ENCODE data around the gene FOXD4L1.
"Not testable (repeated sequence)": the region's sequence is repeated elsewhere in the genome, so short reads cannot be mapped to it uniquely, and the experiment has no call there.

FOXD4L1 gene

DNA sequence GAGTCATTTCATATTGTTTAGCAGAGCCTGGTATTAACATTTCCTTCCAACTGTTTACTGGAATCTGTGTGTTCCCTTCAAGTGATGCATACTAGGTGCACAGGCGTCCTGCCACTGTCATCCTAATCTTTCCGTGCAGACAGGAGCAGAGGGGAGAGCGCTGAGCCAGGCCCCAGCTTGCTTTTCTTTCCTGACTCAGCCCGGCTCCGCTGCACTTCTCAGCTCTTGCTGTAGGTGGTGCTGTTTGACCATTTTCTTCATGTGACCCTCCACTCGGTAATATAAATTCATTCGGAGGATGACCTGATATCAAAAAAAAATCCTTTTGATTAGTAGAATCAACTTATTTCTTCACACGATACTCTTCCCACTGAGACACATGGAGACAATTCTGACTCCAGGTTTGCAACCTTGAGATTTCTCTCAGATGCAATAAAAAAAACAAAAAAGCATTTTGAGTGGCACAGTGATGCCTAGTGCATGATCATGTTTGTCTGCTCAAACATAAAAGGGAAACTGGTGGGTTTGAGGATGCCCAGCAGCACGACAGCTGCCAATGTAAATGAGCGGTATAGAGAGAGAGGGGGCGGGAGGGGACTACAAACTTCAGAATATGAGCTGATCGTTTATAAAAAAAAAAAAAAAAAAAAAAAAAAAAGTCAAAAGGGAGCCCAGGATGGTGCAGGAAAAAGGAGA lies 29.0 kb downstream of the FOXD4L1 start:
- not testable (repeated sequence) for DNase-seq

DNA sequence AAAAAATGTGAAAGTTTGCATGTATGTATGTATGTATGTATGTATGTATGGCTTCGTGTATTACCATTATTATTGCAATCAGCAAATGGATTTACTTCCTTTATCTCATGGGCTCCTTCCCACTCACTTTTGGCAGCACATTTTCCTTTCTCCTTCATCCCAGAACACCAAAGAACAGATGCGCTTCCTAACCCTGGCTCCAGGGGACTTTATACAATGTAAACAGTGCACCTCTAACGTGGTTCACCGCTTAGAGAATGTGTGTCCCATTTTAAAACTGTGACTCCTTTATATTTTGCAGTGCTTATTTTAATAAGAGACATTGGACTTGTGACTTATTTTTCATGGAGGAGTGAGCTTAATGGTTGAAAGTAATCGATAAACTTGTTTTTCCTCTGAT lies 29.7 kb downstream of the FOXD4L1 start:
- not testable (repeated sequence) for DNase-seq

DNA sequence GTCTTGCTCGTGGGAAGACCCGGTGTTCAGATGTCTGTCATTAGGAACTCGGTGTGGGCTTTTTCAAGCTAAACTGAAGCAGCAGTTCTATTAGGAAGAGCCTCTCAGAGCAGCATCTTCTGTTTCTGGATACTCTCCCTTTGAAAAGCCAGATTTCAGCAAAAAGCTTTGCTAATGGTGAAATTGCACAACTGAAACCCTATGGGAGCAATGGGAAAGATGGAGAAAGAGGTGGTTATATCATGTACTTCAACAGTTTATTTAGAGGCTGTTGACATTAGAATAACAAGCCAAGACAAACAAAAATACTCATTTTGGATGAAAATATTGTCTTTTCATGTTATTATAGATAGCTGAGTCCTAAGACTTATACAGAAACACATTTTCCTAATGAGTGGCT lies 30.4 kb downstream of the FOXD4L1 start:
- DNase-seq = not testable (repeated sequence)

DNA sequence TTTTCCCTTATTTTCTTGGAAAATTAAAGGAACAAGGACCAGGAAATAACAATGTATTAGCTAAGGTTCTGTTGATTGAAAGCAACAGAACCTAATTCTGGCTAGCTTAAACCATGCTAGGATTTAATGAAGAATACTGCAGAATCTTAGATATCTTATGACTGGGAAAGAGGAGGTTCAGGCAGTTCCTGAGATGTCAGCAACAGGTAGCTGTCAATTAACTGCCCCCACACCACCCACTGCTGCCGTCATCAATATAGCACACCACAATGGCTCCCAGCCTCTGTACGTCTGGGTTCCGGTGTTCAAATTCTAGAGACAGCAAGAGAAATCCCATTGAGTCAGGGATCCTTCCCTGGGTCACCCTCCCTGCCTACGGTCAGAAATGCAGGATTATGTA lies 34.5 kb downstream of the FOXD4L1 start:
- DNase-seq = not testable (repeated sequence)

DNA sequence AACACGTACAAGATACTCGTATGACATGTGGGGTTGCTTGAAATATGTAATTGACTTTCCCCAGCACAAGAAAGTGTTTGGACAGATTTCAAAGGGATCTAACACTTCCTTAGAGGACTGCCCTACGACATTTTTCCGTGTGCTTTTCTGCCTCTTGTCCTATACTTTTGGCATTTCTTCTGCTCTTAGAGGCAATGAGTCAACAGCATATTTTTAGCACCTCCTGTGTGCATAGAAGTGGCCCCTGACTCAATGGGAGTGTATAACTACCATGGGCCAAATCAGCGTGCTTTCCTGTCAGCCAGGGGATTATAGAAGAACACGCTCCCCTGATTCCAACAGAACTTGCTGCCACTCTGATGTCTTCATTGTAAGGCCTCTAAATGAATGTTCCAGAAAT lies 38.1 kb downstream of the FOXD4L1 start:
- DNase-seq = not testable (repeated sequence)

DNA sequence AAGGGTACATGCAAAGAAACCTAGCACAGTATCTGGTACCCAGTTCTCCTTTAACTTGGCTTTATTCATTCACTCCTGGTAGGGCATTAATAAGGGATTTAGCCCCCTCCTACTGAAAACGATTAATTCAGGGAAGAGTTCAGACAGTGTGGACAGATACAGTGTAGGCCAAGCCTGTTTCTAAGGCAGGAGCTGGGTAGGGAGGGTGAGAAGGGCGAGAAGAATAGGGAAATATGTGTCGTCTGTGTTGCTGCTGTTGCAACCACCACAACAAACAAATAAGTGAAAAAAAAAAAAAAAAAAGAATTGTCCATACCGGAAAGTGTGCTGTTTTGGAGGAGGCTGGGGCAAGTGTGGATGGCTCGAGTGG lies 42.4 kb downstream of the FOXD4L1 start:
- not testable (repeated sequence) for DNase-seq

DNA sequence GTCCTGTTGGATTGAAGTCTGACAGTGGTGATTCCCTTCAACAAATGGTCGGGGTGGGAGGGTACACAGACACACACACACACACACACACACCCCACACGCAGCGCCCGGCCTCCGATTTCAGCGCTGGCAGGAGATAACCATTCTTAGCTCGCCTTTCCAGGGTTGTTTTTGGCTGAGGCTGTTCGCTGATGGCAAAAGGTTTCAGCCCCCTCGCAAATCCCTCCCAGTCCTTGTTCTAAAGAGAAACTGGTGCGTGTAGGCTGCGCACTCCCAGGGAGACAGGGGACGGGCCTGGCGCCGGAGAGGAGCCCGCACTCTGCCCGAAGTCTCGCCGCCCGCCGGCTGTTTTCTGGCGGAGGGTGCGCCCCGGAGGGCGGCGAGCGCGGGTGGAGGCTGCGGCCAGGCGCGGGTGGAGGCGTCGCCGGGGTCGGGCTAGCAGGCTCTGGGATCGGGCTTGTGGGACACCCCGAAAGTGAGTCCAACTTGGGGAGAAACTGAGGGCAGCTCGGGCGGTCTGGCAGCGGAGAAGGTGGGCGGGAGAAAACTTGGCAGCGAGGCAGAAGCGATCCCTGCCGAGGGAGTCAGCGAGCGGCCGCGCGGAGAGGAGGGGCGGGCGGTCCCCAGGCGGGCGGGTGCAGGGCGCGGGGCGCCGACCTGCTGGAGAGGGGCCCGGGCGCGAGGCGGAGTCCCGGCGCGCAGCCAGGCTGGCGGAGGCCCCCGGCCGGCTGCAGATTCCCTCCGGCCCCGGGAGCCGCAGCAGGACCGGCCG lies 42.9 kb downstream of the FOXD4L1 start:
- DNase-seq = not testable (repeated sequence)

DNA sequence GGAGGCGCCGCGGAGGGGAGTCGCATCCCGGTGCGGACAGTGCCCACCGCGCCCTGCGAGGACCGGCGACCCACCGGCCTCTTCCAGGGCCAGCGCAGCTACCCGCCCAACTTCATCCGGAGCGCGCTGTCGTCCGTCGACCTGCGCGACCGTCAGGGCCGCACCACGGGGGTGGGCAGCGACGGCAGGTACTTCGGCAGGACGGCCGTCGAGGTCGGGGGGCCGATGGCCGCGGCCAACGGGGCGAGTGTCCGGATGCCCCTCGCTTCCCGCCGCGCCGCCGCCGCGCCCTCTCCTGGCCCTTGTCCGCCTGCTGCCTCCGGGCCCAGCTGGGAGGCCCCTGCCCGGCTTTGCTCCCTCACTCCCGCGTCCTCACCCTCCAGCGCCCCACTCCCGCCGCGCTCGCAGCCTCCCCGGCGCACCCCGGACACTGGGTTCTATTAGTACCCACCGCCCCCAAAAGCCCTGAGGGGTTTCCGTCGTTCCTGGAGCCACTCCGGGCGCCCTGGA lies 43.6 kb downstream of the FOXD4L1 start:
- DNase-seq = not testable (repeated sequence)

DNA sequence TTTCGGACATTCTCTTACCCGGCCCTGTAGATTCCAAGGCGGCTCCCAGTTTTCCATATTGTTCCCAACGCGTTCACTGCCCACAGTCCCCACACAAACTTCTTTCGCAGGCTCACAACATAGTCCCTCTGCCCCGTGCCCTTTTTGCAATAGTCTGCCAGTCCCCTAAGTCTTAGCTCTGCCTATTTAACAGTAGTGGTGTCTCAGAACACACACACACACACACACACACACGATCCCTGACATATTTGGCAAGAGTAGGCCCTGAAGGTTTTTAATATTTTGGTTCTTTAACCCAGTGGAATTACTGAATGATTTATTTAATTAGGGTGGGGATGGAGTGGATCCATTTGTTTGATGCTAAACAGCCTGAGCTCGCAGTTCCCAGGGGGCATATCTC lies 44.1 kb downstream of the FOXD4L1 start:
- not testable (repeated sequence) for DNase-seq
